Measurements from ENCODE around the gene SUFU. TPM values are rescaled to one million over a fixed set of nuclear protein-coding genes. Genes with fewer than 3 reads are reported as not detected.

The SUFU gene
- total RNA-seq, 1 donor from 2014 or later: 7.4 TPM

- DNase-seq: no peak
Observed at GRCh38 chr10:102620138-102620590, 116.4 kb downstream of the SUFU start.

GRCh38 chr10:102620591-102621442 is 117.0 kb downstream of the SUFU start:
- no peak for DNase-seq

- no peak for DNase-seq
Observed at GRCh38 chr10:102621443-102622325, 117.9 kb downstream of the SUFU start.

GRCh38 chr10:102624094-102624493 is 120.3 kb downstream of the SUFU start:
- no peak for DNase-seq

GRCh38 chr10:102624751-102625645 is 121.2 kb downstream of the SUFU start:
- no peak for DNase-seq

GRCh38 chr10:102626026-102626685 is 122.4 kb downstream of the SUFU start:
- DNase-seq: no peak

- no peak for DNase-seq
Observed at GRCh38 chr10:102627291-102627735, 123.5 kb downstream of the SUFU start.

- DNase-seq: no peak
Observed at GRCh38 chr10:102627736-102628293, 124.0 kb downstream of the SUFU start.

- no peak for DNase-seq
Observed at GRCh38 chr10:102628451-102628911, 124.7 kb downstream of the SUFU start.

GRCh38 chr10:102629661-102630614 is 126.2 kb downstream of the SUFU start:
- no peak for DNase-seq

- no peak for DNase-seq
Observed at GRCh38 chr10:102630663-102631062, 126.9 kb downstream of the SUFU start.

GRCh38 chr10:102631525-102632393 is 128.0 kb downstream of the SUFU start:
- no peak for DNase-seq

GRCh38 chr10:102632394-102633111 is 128.8 kb downstream of the SUFU start:
- peak; percentile 55 for DNase-seq

- peak; percentile 23 for DNase-seq
Observed at GRCh38 chr10:102633287-102633686, 129.5 kb downstream of the SUFU start.

- DNase-seq: no peak
Observed at GRCh38 chr10:102633848-102634247, 130.1 kb downstream of the SUFU start.

GRCh38 chr10:102634686-102635085 is 130.9 kb downstream of the SUFU start:
- no peak for DNase-seq

GRCh38 chr10:102635377-102635776 is 131.6 kb downstream of the SUFU start:
- DNase-seq: no peak

GRCh38 chr10:102639537-102639936 is 135.8 kb downstream of the SUFU start:
- no peak for DNase-seq

Data from skin of body (tissue), 2 donors.